ENCODE results near the gene COA8.

The COA8 gene

GRCh38 chr14:103627073-103628025, 64.6 kb downstream of the COA8 start:
- no peak for DNase-seq

- DNase-seq, result no peak
Measured at GRCh38 chr14:103628221-103628683, 65.5 kb downstream of the COA8 start.

GRCh38 chr14:103628684-103629502, 66.1 kb downstream of the COA8 start, which contains the start of gene KLC1:
TSS of gene KLC1 (plus strand) at chr14:103629211. CDS start at chr14:103654565, 25,354 bp downstream.
- DNase-seq, result peak; percentile 62 to 68

- no peak for DNase-seq
Measured at GRCh38 chr14:103629503-103630121, 66.9 kb downstream of the COA8 start.

GRCh38 chr14:103630364-103631108, 67.8 kb downstream of the COA8 start:
- DNase-seq, result no peak

- DNase-seq, result no peak
Measured at GRCh38 chr14:103633391-103633790, 70.6 kb downstream of the COA8 start.

- DNase-seq, result no peak
Measured at GRCh38 chr14:103634156-103634555, 71.4 kb downstream of the COA8 start.

- no peak for DNase-seq
Measured at GRCh38 chr14:103638594-103638993, 75.8 kb downstream of the COA8 start.
